ENCODE results near the gene RREB1.

The RREB1 gene

GRCh38 chr6:7218406-7218988 is 110.7 kb downstream of the RREB1 start:
- no peak for DNase-seq
- Histone ChIP-seq H3K4me3 (ENCODE audit: low read depth, low read length) (no peak overlapping the region), H3K27me3 (replicated peaks) (no peaks in the 10 kb centered on the region), H3K36me3 (replicated peaks) (peaks cover 16% of the 10 kb centered on the region), H3K27ac (no peak overlapping the region)
- TF ChIP-seq CTCF (IDR thresholded peaks at IDR 0.05; ENCODE audit: low read depth, low read length, missing control alignments): no peak
- in situ Hi-C loops (cut with HindIII; ENCODE audit: low pct_ligation_motif_present, low sequenced_read_pairs): no loop called here

- DNase-seq: peak; percentile 28
- no peak overlapping the region for H3K4me3 ChIP-seq (ENCODE audit: low read depth, low read length)
- H3K36me3 ChIP-seq (replicated peaks): peaks cover 13% of the 10 kb centered on the region
- in situ Hi-C loops (cut with HindIII; ENCODE audit: low pct_ligation_motif_present, low sequenced_read_pairs): no loop called here
- TF ChIP-seq CTCF (IDR thresholded peaks at IDR 0.05; ENCODE audit: low read depth, low read length, missing control alignments): no peak
- no peaks in the 10 kb centered on the region for H3K27me3 ChIP-seq (replicated peaks)
- no peak overlapping the region for H3K27ac ChIP-seq
Observed at GRCh38 chr6:7219310-7219709, 111.5 kb downstream of the RREB1 start.

GRCh38 chr6:7222197-7222596 is 114.4 kb downstream of the RREB1 start:
- in situ Hi-C loops (cut with HindIII; ENCODE audit: low pct_ligation_motif_present, low sequenced_read_pairs): no loop called here
- H3K36me3 ChIP-seq (replicated peaks): peaks cover 12% of the 10 kb centered on the region

GRCh38 chr6:7224731-7225130 is 117.0 kb downstream of the RREB1 start:
- Histone ChIP-seq H3K27ac (no peak overlapping the region), H3K27me3 (replicated peaks) (no peaks in the 10 kb centered on the region), H3K4me3 (ENCODE audit: low read depth, low read length) (no peak overlapping the region), H3K36me3 (replicated peaks) (peaks cover 28% of the 10 kb centered on the region)
- DNase-seq: no peak
- in situ Hi-C loops (cut with HindIII; ENCODE audit: low pct_ligation_motif_present, low sequenced_read_pairs): loop anchor here (25.0 kb wide), 1 partner anchor 512 kb away; no protein-coding TSS in a partner anchor
- TF ChIP-seq CTCF (IDR thresholded peaks at IDR 0.05; ENCODE audit: low read depth, low read length, missing control alignments): no peak

More at GRCh38 chr6:7222197-7222596, 114.4 kb downstream of the RREB1 start:
- H3K27ac ChIP-seq: no peak overlapping the region
- DNase-seq: no peak
- no peak overlapping the region for H3K4me3 ChIP-seq (ENCODE audit: low read depth, low read length)
- TF ChIP-seq CTCF (IDR thresholded peaks at IDR 0.05; ENCODE audit: low read depth, low read length, missing control alignments): no peak
- H3K27me3 ChIP-seq (replicated peaks): no peaks in the 10 kb centered on the region

GRCh38 chr6:7228662-7229375 is 121.1 kb downstream of the RREB1 start:
- Histone ChIP-seq H3K36me3 (replicated peaks) (peaks cover 52% of the 10 kb centered on the region), H3K27ac (no peak overlapping the region), H3K27me3 (replicated peaks) (no peaks in the 10 kb centered on the region), H3K4me3 (ENCODE audit: low read depth, low read length) (no peak overlapping the region)
- no peak for DNase-seq
- in situ Hi-C loops (cut with HindIII; ENCODE audit: low pct_ligation_motif_present, low sequenced_read_pairs): loop anchor here (25.0 kb wide), 1 partner anchor 517 kb away; no protein-coding TSS in a partner anchor
- no peak for TF ChIP-seq CTCF (IDR thresholded peaks at IDR 0.05; ENCODE audit: low read depth, low read length, missing control alignments)
